ENCODE results near the gene SPACA6. TPM values are rescaled to one million over a fixed set of nuclear protein-coding genes. Genes with fewer than 3 reads are reported as not detected.
A peak's percentile ranks its signal among the peaks of the same experiment; 100 is the strongest.

Gene SPACA6
- total and polyA plus RNA-seq, 9 of the 15 experiments (the other 6 are each of a cell fraction or from before 2014, with no cell fraction given), result 1.3 to 17.3 (median 6.2) TPM

DNA sequence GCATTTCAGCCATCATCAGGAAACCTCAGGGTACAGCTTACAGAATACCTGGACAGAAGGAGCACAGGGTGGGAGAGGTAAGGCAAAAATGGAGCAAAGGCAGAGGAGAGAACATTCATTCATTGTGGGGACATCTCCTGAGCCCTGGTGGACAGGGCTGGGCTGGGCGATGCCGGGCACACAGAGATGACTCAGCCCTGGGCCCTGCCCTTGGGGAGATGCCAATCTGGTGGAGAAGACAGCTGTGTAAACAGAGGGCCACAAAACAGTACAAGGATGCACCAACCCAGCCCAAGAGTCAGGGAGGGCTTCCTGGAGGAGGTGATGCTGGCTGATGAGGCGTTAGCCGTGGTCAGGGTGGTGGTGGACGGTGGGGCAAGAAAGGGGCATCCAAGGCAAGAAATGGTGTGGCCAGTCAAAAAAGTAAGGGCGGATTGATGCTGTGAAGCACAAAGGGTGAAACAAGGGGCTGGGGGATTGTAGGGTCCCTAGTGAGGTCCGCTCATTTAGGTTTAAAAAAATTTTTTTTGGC is 34.3 kb downstream of the SPACA6 start (continued):
- TF ChIP-seq ZNF57 (CRISPR knock-in tag; IDR thresholded peaks at IDR 0.05), result no peak
- TF ChIP-seq ZFP30 (CRISPR knock-in tag; IDR thresholded peaks at IDR 0.05; ENCODE audit: borderline replicate concordance), result no peak
- TF ChIP-seq ZFP1 (CRISPR knock-in tag; IDR thresholded peaks at IDR 0.05), result no peak
- no peak for TF ChIP-seq SMARCE1 (IDR thresholded peaks at IDR 0.05)
- TF ChIP-seq, protein P1, sequence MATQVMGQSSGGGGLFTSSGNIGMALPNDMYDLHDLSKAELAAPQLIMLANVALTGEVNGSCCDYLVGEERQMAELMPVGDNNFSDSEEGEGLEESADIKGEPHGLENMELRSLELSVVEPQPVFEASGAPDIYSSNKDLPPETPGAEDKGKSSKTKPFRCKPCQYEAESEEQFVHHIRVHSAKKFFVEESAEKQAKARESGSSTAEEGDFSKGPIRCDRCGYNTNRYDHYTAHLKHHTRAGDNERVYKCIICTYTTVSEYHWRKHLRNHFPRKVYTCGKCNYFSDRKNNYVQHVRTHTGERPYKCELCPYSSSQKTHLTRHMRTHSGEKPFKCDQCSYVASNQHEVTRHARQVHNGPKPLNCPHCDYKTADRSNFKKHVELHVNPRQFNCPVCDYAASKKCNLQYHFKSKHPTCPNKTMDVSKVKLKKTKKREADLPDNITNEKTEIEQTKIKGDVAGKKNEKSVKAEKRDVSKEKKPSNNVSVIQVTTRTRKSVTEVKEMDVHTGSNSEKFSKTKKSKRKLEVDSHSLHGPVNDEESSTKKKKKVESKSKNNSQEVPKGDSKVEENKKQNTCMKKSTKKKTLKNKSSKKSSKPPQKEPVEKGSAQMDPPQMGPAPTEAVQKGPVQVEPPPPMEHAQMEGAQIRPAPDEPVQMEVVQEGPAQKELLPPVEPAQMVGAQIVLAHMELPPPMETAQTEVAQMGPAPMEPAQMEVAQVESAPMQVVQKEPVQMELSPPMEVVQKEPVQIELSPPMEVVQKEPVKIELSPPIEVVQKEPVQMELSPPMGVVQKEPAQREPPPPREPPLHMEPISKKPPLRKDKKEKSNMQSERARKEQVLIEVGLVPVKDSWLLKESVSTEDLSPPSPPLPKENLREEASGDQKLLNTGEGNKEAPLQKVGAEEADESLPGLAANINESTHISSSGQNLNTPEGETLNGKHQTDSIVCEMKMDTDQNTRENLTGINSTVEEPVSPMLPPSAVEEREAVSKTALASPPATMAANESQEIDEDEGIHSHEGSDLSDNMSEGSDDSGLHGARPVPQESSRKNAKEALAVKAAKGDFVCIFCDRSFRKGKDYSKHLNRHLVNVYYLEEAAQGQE (IDR thresholded peaks at IDR 0.05; ENCODE audit: borderline replicate concordance), result no peak
- TF ChIP-seq, protein P1 (CRISPR knock-in tag; IDR thresholded peaks at IDR 0.05; ENCODE audit: low read depth), result no peak
- TF ChIP-seq, protein P2, sequence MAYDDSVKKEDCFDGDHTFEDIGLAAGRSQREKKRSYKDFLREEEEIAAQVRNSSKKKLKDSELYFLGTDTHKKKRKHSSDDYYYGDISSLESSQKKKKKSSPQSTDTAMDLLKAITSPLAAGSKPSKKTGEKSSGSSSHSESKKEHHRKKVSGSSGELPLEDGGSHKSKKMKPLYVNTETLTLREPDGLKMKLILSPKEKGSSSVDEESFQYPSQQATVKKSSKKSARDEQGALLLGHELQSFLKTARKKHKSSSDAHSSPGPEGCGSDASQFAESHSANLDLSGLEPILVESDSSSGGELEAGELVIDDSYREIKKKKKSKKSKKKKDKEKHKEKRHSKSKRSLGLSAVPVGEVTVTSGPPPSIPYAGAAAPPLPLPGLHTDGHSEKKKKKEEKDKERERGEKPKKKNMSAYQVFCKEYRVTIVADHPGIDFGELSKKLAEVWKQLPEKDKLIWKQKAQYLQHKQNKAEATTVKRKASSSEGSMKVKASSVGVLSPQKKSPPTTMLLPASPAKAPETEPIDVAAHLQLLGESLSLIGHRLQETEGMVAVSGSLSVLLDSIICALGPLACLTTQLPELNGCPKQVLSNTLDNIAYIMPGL (CRISPR knock-in tag; IDR thresholded peaks at IDR 0.05), result no peak
- TF ChIP-seq BRF1 (IDR thresholded peaks at IDR 0.05; ENCODE audit: borderline replicate concordance, extremely low read depth, insufficient read length), result no peak
- TF ChIP-seq ZFP36 (IDR thresholded peaks at IDR 0.05; ENCODE audit: low read depth, low read length, partially characterized antibody), result peak; percentile 97
- TF ChIP-seq SPI1 (IDR thresholded peaks at IDR 0.05; ENCODE audit: borderline replicate concordance, low read depth, low read length), result no peak
- no peak for TF ChIP-seq KHSRP (IDR thresholded peaks at IDR 0.05)
- TF ChIP-seq SIN3B (IDR thresholded peaks at IDR 0.05; ENCODE audit: low read depth), result no peak
- no peak for TF ChIP-seq ZBED1 (IDR thresholded peaks at IDR 0.05)
- no peak for TF ChIP-seq GATAD2B (IDR thresholded peaks at IDR 0.05; ENCODE audit: borderline replicate concordance)
- TF ChIP-seq ZNF644 (tag; IDR thresholded peaks at IDR 0.05; ENCODE audit: low read depth), result no peak
- no peak for TF ChIP-seq HNRNPLL (IDR thresholded peaks at IDR 0.05; ENCODE audit: low read depth, low read length, poor library complexity, severe bottlenecking)
- TF ChIP-seq CBFB (CRISPR knock-in tag; IDR thresholded peaks at IDR 0.05), result no peak
- TF ChIP-seq ZNF146 (CRISPR knock-in tag; IDR thresholded peaks at IDR 0.05; ENCODE audit: unreplicated experiment), result no peak
- TF ChIP-seq NELFE (IDR thresholded peaks at IDR 0.05; ENCODE audit: insufficient read depth, insufficient read length), result no peak
- TF ChIP-seq NBN (IDR thresholded peaks at IDR 0.05; ENCODE audit: low read depth), result no peak
- TF ChIP-seq CBFA2T3 (IDR thresholded peaks at IDR 0.05), result peak; percentile 22; the same call in 1 of the 2 replicates
